Caco-2 (cell line): ENCODE measurements around the gene TMPRSS4. TPM values are rescaled to one million over a fixed set of nuclear protein-coding genes. Genes with fewer than 3 reads are reported as not detected.

Experiments used
- BruUV-seq: library from RNA; stranded (reverse); fragments of 400-500 nt; replicated peaks from 2 replicates; lab custom pipeline; 2021; lab: Mats Ljungman, UMichigan
- CTCF ChIA-PET: fragments of 300-600 bp; sonication (Branson Sonifier 250); formaldehyde crosslinking; loops from one replicate; lab custom pipeline; 2022; ENCODE audit warnings: antibody characterized with exemption; lab: Charles Lee
- POLR2A ChIA-PET: fragments of 300-600 bp; sonication (Branson Sonifier 250); formaldehyde crosslinking; loops from one replicate; lab custom pipeline; 2022; ENCODE audit warnings: antibody characterized with exemption; lab: Charles Lee
- DNase-seq, 2 experiments: peaks; one replicate each; pipeline versions ENCODE4 v3.0.0 to v3.0.0-alpha.2; 2020 to 2022
- H3K27me3 ChIP-seq: replicated peaks from 2 replicates; pipeline ENCODE4 v1.6.0; 2011; ENCODE audit warnings: low read length; ENCODE audit not compliant: control insufficient read depth, insufficient read depth
- H3K36me3 ChIP-seq: 2 replicates; pipeline ENCODE4 v1.5.1; 2011; ENCODE audit warnings: low read length; ENCODE audit not compliant: control insufficient read depth, insufficient read depth
- H3K4me1 ChIP-seq: fragments of 250-450 bp; sonication (Bioruptor Pico); 2 replicates; pipeline ENCODE4 v1.5.1; 2020; ENCODE audit warnings: mild to moderate bottlenecking
- H3K4me3 ChIP-seq: 2 replicates; pipeline ENCODE4 v1.5.1; 2011; ENCODE audit warnings: low read depth, mild to moderate bottlenecking, control low read depth, low read length
- H3K9me3 ChIP-seq: fragments of 250-450 bp; sonication (Bioruptor Pico); 2 replicates; pipeline ENCODE4 v1.5.1; 2020; ENCODE audit warnings: mild to moderate bottlenecking, moderate library complexity
- H3K27ac Mint-ChIP-seq: one replicate; pipeline ENCODE4 v1.8.0; 2022; ENCODE audit warnings: mixed read lengths; ENCODE audit not compliant: unreplicated experiment
- H3K27me3 Mint-ChIP-seq: one replicate; pipeline ENCODE4 v1.8.0; 2022; ENCODE audit warnings: mixed read lengths; ENCODE audit not compliant: insufficient read depth, unreplicated experiment
- H3K36me3 Mint-ChIP-seq: one replicate; pipeline ENCODE4 v1.8.0; 2022; ENCODE audit warnings: mild to moderate bottlenecking, mixed read lengths; ENCODE audit not compliant: insufficient read depth, unreplicated experiment
- H3K4me1 Mint-ChIP-seq: one replicate; pipeline ENCODE4 v1.8.0; 2022; ENCODE audit warnings: low read depth, mixed read lengths; ENCODE audit not compliant: unreplicated experiment
- H3K4me3 Mint-ChIP-seq: one replicate; pipeline ENCODE4 v1.8.0; 2022; ENCODE audit warnings: mild to moderate bottlenecking, moderate library complexity, mixed read lengths; ENCODE audit not compliant: unreplicated experiment
- H3K9me3 Mint-ChIP-seq: one replicate; pipeline ENCODE4 v1.8.0; 2022; ENCODE audit warnings: mixed read lengths; ENCODE audit not compliant: unreplicated experiment
- intact Hi-C: fragments of 100-400 bp; cut with micrococcal nuclease; formaldehyde crosslinking; loops from one replicate; pipeline ENCODE4 v1.10.0; 2022; ENCODE audit not compliant: unreplicated experiment
- total RNA-seq: library from RNA; stranded (reverse); gene quantifications from 2 replicates; pipeline ENCODE4 v1.2.3, GENCODE V29; 2022
- TF ChIP-seq, protein P1 (sequence below), 2 experiments: fragments of 200-600 bp in 1 of 2; IDR thresholded peaks; 1 replicate in 1 of 2; 2 replicates in 1 of 2; pipeline versions ENCODE4 v1.5.1 to v1.8.0; 2011 to 2022; ENCODE audit warnings: antibody characterized with exemption in 1 of 2, control low read depth in 1 of 2, inconsistent platforms in 1 of 2, low read depth in 1 of 2, low read length in 1 of 2, mild to moderate bottlenecking in 1 of 2, moderate library complexity in 1 of 2; ENCODE audit not compliant: insufficient read depth in 1 of 2, severe bottlenecking in 1 of 2, unreplicated experiment in 1 of 2

Gene TMPRSS4
- total RNA-seq, 1 experiment from 2014 or later: 86.4 TPM

DNA sequence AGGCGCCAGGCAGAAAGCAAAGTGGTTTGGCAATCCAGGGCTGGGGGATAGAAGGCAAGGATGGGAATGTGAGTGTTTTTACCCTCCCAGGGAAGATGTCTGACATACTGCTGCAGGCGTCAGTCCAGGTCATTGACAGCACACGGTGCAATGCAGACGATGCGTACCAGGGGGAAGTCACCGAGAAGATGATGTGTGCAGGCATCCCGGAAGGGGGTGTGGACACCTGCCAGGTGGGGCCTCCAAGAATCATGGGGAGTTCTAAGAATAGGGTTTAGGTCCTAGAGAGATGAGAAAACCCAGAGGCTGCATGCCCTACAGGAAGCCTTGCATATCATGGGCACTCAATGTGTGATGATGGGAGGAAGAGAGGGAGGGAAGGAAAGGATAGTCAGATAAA lies 38.2 kb downstream of the TMPRSS4 start:
- Histone ChIP-seq H3K9me3 (no peaks in the 10 kb centered on the region), H3K27me3 (no peaks in the 10 kb centered on the region), H3K36me3 (peaks cover 5% of the 10 kb centered on the region; the same call in 1 of the 2 replicates), H3K4me3 (no peak overlapping the region), H3K4me1 (no peaks in the 10 kb centered on the region)
- no peaks in the 10 kb centered on the region for H3K9me3 Mint-ChIP-seq
- no TSS peak for BruUV-seq
- no peaks in the 10 kb centered on the region for H3K4me1 Mint-ChIP-seq
- no peak for DNase-seq
- TF ChIP-seq, protein P1, sequence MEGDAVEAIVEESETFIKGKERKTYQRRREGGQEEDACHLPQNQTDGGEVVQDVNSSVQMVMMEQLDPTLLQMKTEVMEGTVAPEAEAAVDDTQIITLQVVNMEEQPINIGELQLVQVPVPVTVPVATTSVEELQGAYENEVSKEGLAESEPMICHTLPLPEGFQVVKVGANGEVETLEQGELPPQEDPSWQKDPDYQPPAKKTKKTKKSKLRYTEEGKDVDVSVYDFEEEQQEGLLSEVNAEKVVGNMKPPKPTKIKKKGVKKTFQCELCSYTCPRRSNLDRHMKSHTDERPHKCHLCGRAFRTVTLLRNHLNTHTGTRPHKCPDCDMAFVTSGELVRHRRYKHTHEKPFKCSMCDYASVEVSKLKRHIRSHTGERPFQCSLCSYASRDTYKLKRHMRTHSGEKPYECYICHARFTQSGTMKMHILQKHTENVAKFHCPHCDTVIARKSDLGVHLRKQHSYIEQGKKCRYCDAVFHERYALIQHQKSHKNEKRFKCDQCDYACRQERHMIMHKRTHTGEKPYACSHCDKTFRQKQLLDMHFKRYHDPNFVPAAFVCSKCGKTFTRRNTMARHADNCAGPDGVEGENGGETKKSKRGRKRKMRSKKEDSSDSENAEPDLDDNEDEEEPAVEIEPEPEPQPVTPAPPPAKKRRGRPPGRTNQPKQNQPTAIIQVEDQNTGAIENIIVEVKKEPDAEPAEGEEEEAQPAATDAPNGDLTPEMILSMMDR (IDR thresholded peaks at IDR 0.05; ENCODE audit: insufficient read depth in 1 of 2, low read depth in 1 of 2, low read length in 1 of 2, severe bottlenecking in 1 of 2, unreplicated experiment in 1 of 2): no peak
- H3K27me3 Mint-ChIP-seq: no peaks in the 10 kb centered on the region
- H3K4me3 Mint-ChIP-seq: no peak overlapping the region
- H3K27ac Mint-ChIP-seq: no peak overlapping the region
- ChIA-PET POLR2A (no interaction called here), CTCF (no interaction called here)
- H3K36me3 Mint-ChIP-seq: no peaks in the 10 kb centered on the region
- intact Hi-C loops: no loop called here

DNA sequence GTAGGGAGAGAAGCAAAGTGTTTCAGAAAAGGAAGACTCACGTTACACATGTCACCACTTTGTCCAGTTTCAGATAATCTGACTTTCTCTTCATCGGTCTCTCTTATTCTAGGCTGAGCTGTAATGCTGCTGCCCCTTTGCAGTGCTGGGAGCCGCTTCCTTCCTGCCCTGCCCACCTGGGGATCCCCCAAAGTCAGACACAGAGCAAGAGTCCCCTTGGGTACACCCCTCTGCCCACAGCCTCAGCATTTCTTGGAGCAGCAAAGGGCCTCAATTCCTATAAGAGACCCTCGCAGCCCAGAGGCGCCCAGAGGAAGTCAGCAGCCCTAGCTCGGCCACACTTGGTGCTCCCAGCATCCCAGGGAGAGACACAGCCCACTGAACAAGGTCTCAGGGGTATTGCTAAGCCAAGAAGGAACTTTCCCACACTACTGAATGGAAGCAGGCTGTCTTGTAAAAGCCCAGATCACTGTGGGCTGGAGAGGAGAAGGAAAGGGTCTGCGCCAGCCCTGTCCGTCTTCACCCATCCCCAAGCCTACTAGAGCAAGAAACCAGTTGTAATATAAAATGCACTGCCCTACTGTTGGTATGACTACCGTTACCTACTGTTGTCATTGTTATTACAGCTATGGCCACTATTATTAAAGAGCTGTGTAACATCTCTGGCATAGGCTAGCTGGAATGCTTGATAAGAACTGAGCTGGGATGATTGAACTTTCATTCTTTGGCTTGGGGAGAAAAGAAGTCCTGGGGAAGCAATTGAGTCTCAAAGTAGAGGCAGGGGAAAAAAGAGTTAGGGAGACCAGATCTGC lies 41.1 kb downstream of the TMPRSS4 start:
- Histone ChIP-seq H3K27me3 (no peaks in the 10 kb centered on the region), H3K36me3 (peaks cover 5% of the 10 kb centered on the region; the same call in 1 of the 2 replicates), H3K4me1 (no peaks in the 10 kb centered on the region), H3K4me3 (no peak overlapping the region), H3K9me3 (no peaks in the 10 kb centered on the region)
- Mint-ChIP-seq H3K4me3 (no peak overlapping the region), H3K4me1 (no peaks in the 10 kb centered on the region), H3K36me3 (no peaks in the 10 kb centered on the region), H3K9me3 (no peaks in the 10 kb centered on the region), H3K27ac (no peak overlapping the region), H3K27me3 (no peaks in the 10 kb centered on the region)
- TF ChIP-seq, protein P1 (IDR thresholded peaks at IDR 0.05; ENCODE audit: insufficient read depth in 1 of 2, low read depth in 1 of 2, low read length in 1 of 2, severe bottlenecking in 1 of 2, unreplicated experiment in 1 of 2): no peak
- POLR2A ChIA-PET: no interaction called here
- CTCF ChIA-PET: interaction anchor here (0.7 kb wide), 1 partner anchor 11 kb away, joined by 4 read pairs; no protein-coding TSS in a partner anchor
- no TSS peak for BruUV-seq
- intact Hi-C loops: no loop called here
- DNase-seq: no peak

DNA sequence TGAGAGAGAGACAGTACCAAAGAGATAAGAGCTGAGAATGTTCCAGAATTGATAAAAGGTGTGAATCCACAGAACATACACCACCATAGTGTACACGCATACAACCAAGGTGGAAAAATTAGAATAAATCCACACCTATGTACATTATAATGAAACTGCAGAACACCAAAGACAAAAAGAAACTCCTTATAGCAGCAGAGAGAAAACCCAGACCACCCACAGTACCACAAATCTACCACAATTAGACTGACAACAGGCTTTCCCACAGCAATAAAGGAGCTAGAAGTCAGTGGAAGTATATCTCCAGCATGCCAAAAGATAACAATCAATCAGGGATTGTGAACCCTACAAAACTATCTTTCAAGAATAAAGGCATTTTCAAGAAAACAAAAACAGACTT lies 43.9 kb downstream of the TMPRSS4 start:
- CTCF ChIA-PET: no interaction called here
- DNase-seq: no peak
- peaks cover 5% of the 10 kb centered on the region; the same call in 1 of the 2 replicates for H3K36me3 ChIP-seq
- POLR2A ChIA-PET: no interaction called here
- no peaks in the 10 kb centered on the region for H3K27me3 Mint-ChIP-seq
- no peak overlapping the region for H3K27ac Mint-ChIP-seq
- BruUV-seq: no TSS peak
- no peaks in the 10 kb centered on the region for H3K4me1 Mint-ChIP-seq
- H3K36me3 Mint-ChIP-seq: no peaks in the 10 kb centered on the region
- H3K9me3 Mint-ChIP-seq: no peaks in the 10 kb centered on the region
- H3K4me3 Mint-ChIP-seq: no peak overlapping the region
- no peaks in the 10 kb centered on the region for H3K4me1 ChIP-seq
- TF ChIP-seq, protein P1 (IDR thresholded peaks at IDR 0.05; ENCODE audit: insufficient read depth in 1 of 2, low read depth in 1 of 2, low read length in 1 of 2, severe bottlenecking in 1 of 2, unreplicated experiment in 1 of 2): no peak
- no peaks in the 10 kb centered on the region for H3K9me3 ChIP-seq
- H3K4me3 ChIP-seq: no peak overlapping the region
- H3K27me3 ChIP-seq: no peaks in the 10 kb centered on the region
- intact Hi-C loops: no loop called here
